Endothelial cell of umbilical vein (primary cell): Measurements from ENCODE around the gene XRN2. TPM values are rescaled to one million over a fixed set of nuclear protein-coding genes. Genes with fewer than 3 reads are reported as not detected.
"Not testable (repeated sequence)": the region's sequence is repeated elsewhere in the genome, so short reads cannot be mapped to it uniquely, and the experiment has no call there.

ENCODE experiments used
- BruUV-seq: library from RNA; stranded (reverse); fragments of 400-500 nt; replicated peaks from 2 replicates; lab custom pipeline; 2021; lab: Mats Ljungman, UMichigan
- CTCF ChIA-PET: fragments of 300-600, 350-600 bp; sonication (Branson Sonifier 250); formaldehyde crosslinking; loops from one replicate; lab custom pipeline; 2021; ENCODE audit warnings: antibody characterized with exemption, inconsistent platforms; lab: Charles Lee
- POLR2A ChIA-PET: fragments of 300-600, 350-600 bp; sonication (Branson Sonifier 250); formaldehyde crosslinking; loops from one replicate; lab custom pipeline; 2021; ENCODE audit warnings: antibody characterized with exemption, inconsistent platforms; lab: Charles Lee
- DNase-seq: peaks from one replicate; pipeline ENCODE4 v3.0.0-alpha.2; 2011; ENCODE audit warnings: low read depth, low spot score
- FAIRE-seq: peaks from 2 replicates; lab custom pipeline; 2011; peaks lifted over from hg19 to GRCh38; lab: Jason Lieb, UNC
- H2AFZ ChIP-seq: 2 replicates; pipeline ENCODE4 v1.6.0; 2012; ENCODE audit warnings: low read depth, low read length, control low read depth, inconsistent platforms
- H3K27ac ChIP-seq: 2 replicates; pipeline ENCODE4 v1.5.1; 2011; ENCODE audit warnings: low read depth, mild to moderate bottlenecking, control low read depth, low read length, moderate library complexity; ENCODE audit not compliant: insufficient read depth
- H3K27me3 ChIP-seq, 2 experiments: 2 replicates each; pipeline versions ENCODE4 v1.6.0 to v1.6.1; 2011; ENCODE audit warnings: low read length in 2 of 2, mixed read lengths in 1 of 2; ENCODE audit not compliant: control insufficient read depth in 2 of 2, insufficient read depth in 2 of 2
- H3K36me3 ChIP-seq, 2 experiments: 2 replicates in 1 of 2; 3 replicates in 1 of 2; pipeline ENCODE4 v1.5.1; 2011; ENCODE audit warnings: low read length in 2 of 2, mild to moderate bottlenecking in 1 of 2, moderate library complexity in 1 of 2; ENCODE audit not compliant: control insufficient read depth in 2 of 2, insufficient read depth in 2 of 2; ENCODE audit errors: extremely low read depth in 1 of 2
- H3K4me1 ChIP-seq: 3 replicates; pipeline ENCODE4 v1.5.1; 2011; ENCODE audit warnings: mild to moderate bottlenecking, low read length; ENCODE audit not compliant: control insufficient read depth, insufficient read depth; ENCODE audit errors: extremely low read depth
- H3K4me2 ChIP-seq: 2 replicates; pipeline ENCODE4 v1.6.1; 2011; ENCODE audit warnings: low read length, control low read depth, mixed read lengths; ENCODE audit not compliant: insufficient read depth
- H3K4me3 ChIP-seq, 3 experiments: fragments of 200-600 bp in 1 of 3; sonication (generic), shearing (Covaris generic) in 1 of 3; replicated peaks in 1 of 3; 2 replicates each; pipeline ENCODE4 v1.5.1; 2011 to 2016; ENCODE audit warnings: control low read depth in 3 of 3, low read length in 3 of 3, mild to moderate bottlenecking in 2 of 3, inconsistent platforms in 1 of 3, low read depth in 1 of 3, moderate library complexity in 1 of 3; ENCODE audit not compliant: insufficient read depth in 1 of 3
- H3K79me2 ChIP-seq: 2 replicates; pipeline ENCODE4 v1.6.0; 2012; ENCODE audit warnings: low read length, inconsistent platforms; ENCODE audit not compliant: control insufficient read depth, insufficient read depth
- H3K9ac ChIP-seq: replicated peaks from 2 replicates; pipeline ENCODE3; 2011; ENCODE audit warnings: low read length, control low read depth; ENCODE audit not compliant: insufficient read depth; ENCODE audit errors: extremely low read depth
- H3K9me1 ChIP-seq: replicated peaks from 3 replicates; pipeline ENCODE4 v1.6.0; 2011; ENCODE audit warnings: mild to moderate bottlenecking, low read length; ENCODE audit not compliant: control insufficient read depth, insufficient read depth; ENCODE audit errors: extremely low read depth
- H3K9me3 ChIP-seq: replicated peaks from 2 replicates; pipeline ENCODE4 v1.5.1; 2012; ENCODE audit warnings: low read length, inconsistent platforms; ENCODE audit not compliant: control insufficient read depth, insufficient read depth
- H4K20me1 ChIP-seq: replicated peaks from 2 replicates; pipeline ENCODE3; 2011; ENCODE audit warnings: mild to moderate bottlenecking, low read length; ENCODE audit not compliant: control insufficient read depth, insufficient read depth; ENCODE audit errors: extremely low read depth
- EZH2 ChIP-seq: IDR thresholded peaks from 2 replicates; pipeline ENCODE4 v1.6.1; 2012; ENCODE audit warnings: borderline replicate concordance, low read depth, mild to moderate bottlenecking, moderate library complexity, low read length, inconsistent platforms; ENCODE audit not compliant: severe bottlenecking
- FOS ChIP-seq: IDR thresholded peaks from 2 replicates; pipeline ENCODE4 v1.6.1; 2011; ENCODE audit warnings: mild to moderate bottlenecking, low read length, moderate library complexity, borderline replicate concordance; ENCODE audit not compliant: insufficient read depth
- GATA2 ChIP-seq: IDR thresholded peaks from 2 replicates; pipeline ENCODE4 v1.7.0; 2011; ENCODE audit warnings: low read depth, mild to moderate bottlenecking, moderate library complexity, mixed read lengths, low read length; ENCODE audit not compliant: insufficient read length, insufficient read depth
- JUN ChIP-seq: IDR thresholded peaks from 2 replicates; pipeline ENCODE4 v1.6.1; 2011; ENCODE audit warnings: borderline replicate concordance, low read depth; ENCODE audit not compliant: insufficient read length, insufficient read depth
- MAX ChIP-seq: IDR thresholded peaks from 2 replicates; pipeline ENCODE4 v1.6.1; 2011; ENCODE audit not compliant: insufficient read depth, insufficient read length
- MYC ChIP-seq: IDR thresholded peaks from one replicate; pipeline ENCODE4 v1.6.1; 2011; ENCODE audit warnings: mild to moderate bottlenecking, low read depth, low read length
- POLR2A ChIP-seq: IDR thresholded peaks from 2 replicates; pipeline ENCODE4 v1.6.1; 2012; ENCODE audit warnings: low read depth, mild to moderate bottlenecking, control low read depth, low read length
- POLR2AphosphoS5 ChIP-seq: IDR thresholded peaks from 2 replicates; pipeline ENCODE4 v1.6.1; 2012; ENCODE audit warnings: low read depth, mild to moderate bottlenecking, control low read depth, low read length, moderate library complexity; ENCODE audit not compliant: insufficient read depth
- dilution Hi-C: fragments of 300-500 bp; cut with MboI; formaldehyde crosslinking; loops from one replicate; pipeline ENCODE4 v1.15.0; 2019; ENCODE audit warnings: low sequenced_read_pairs; ENCODE audit not compliant: extremely low pct_ligation_motif_present
- intact Hi-C: fragments of 100-400 bp; cut with micrococcal nuclease; formaldehyde crosslinking; loops from one replicate; pipeline ENCODE4 v1.10.0; 2022
- polyA plus RNA-seq, 4 experiments: library from polyadenylated mRNA; depleted of rRNA in 3 of 4; stranded (reverse) in 3 of 4; unstranded in 1 of 4; fragments of >200 nt; gene quantifications; 2 replicates each; pipeline versions ENCODE4 v1.2.1 to v1.2.3, GENCODE V29; 2011 to 2012; ENCODE audit warnings: missing spikeins in 1 of 4
- total RNA-seq: library from RNA; stranded (reverse); gene quantifications from 2 replicates; pipeline ENCODE4 v1.2.3, GENCODE V29; 2021
- TF ChIP-seq, protein P1 (sequence below), 2 donors: IDR thresholded peaks; 1 replicate in 1 of 2; 2 replicates in 1 of 2; pipeline ENCODE4 v1.5.1; 2011; ENCODE audit warnings: low read length in 2 of 2, mild to moderate bottlenecking in 2 of 2, moderate library complexity in 2 of 2, control low read depth in 1 of 2, inconsistent platforms in 1 of 2, low read depth in 1 of 2; ENCODE audit not compliant: insufficient read depth in 1 of 2; ENCODE audit errors: extremely low read depth in 1 of 2

Gene XRN2
- total and polyA plus RNA-seq, 2 donors (not counting 3 experiments of a cell fraction or from before 2014, with no cell fraction given) = 32.3 to 66.6 TPM

DNA sequence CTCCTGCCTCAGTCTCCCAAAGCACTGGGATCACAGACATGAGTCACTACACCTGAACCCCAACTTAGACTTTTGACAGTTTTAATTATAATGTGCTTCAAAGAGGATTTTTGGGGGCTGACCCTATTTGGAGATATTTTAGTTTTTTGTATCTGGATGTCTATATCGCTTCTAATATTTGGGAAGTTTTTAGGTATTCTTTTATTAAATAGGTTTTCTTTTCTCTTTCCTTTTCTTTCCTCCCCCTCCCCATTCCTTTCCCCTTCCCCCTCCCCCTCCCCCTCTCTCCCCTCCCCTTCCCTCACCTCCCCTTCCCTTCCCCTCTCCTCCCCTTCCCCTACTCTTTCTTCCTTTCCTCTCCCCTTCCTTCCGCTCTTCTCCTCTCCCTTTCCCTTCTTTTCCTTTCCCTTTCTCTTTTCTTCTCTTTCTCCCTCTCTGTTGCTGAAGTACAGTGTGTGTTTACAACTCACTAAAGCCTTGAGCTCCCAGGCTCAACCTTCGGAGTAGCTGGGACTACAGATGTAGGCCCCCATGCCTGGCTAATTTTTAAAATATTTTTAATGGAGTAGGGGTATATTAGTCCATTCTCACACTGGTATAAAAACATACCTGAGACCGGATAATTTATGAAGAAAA is 118.6 kb downstream of the XRN2 start:
- H3K27ac ChIP-seq = no peak overlapping the region
- H3K9me1 ChIP-seq = no peaks in the 10 kb centered on the region
- DNase-seq (no peak), FAIRE-seq (no peak)
- H4K20me1 ChIP-seq = no peaks in the 10 kb centered on the region
- no peak overlapping the region for H3K4me3 ChIP-seq
- H3K9ac ChIP-seq = no peak overlapping the region
- ChIA-PET CTCF (no interaction called here), POLR2A (no interaction called here)
- H2AFZ ChIP-seq = no peak overlapping the region
- H3K27me3 ChIP-seq = no peaks in the 10 kb centered on the region
- no peaks in the 10 kb centered on the region for H3K36me3 ChIP-seq
- intact Hi-C loops = no loop called here
- no peak overlapping the region for H3K4me2 ChIP-seq
- no peaks in the 10 kb centered on the region for H3K9me3 ChIP-seq
- dilution Hi-C loops = no loop called here
- no peaks in the 10 kb centered on the region for H3K4me1 ChIP-seq
- no TSS peak for BruUV-seq
- no peaks in the 10 kb centered on the region for H3K79me2 ChIP-seq
- TF ChIP-seq FOS = no peak
- no peak for TF ChIP-seq GATA2
- TF ChIP-seq MYC = no peak
- TF ChIP-seq MAX = no peak
- no peak for TF ChIP-seq EZH2
- no peak for TF ChIP-seq POLR2A
- TF ChIP-seq, protein P1, sequence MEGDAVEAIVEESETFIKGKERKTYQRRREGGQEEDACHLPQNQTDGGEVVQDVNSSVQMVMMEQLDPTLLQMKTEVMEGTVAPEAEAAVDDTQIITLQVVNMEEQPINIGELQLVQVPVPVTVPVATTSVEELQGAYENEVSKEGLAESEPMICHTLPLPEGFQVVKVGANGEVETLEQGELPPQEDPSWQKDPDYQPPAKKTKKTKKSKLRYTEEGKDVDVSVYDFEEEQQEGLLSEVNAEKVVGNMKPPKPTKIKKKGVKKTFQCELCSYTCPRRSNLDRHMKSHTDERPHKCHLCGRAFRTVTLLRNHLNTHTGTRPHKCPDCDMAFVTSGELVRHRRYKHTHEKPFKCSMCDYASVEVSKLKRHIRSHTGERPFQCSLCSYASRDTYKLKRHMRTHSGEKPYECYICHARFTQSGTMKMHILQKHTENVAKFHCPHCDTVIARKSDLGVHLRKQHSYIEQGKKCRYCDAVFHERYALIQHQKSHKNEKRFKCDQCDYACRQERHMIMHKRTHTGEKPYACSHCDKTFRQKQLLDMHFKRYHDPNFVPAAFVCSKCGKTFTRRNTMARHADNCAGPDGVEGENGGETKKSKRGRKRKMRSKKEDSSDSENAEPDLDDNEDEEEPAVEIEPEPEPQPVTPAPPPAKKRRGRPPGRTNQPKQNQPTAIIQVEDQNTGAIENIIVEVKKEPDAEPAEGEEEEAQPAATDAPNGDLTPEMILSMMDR (IDR thresholded peaks at IDR 0.05; ENCODE audit: extremely low read depth in 1 of 2, insufficient read depth in 1 of 2, low read depth in 1 of 2, low read length in 2 of 2) = no peak
- no peak for TF ChIP-seq JUN
- TF ChIP-seq POLR2AphosphoS5 = no peak

- H3K27me3 ChIP-seq, H3K4me3 ChIP-seq, POLR2A ChIA-PET, H3K4me2 ChIP-seq, H3K9me3 ChIP-seq, H3K27ac ChIP-seq, H3K79me2 ChIP-seq, H3K36me3 ChIP-seq, DNase-seq, H3K9ac ChIP-seq, H4K20me1 ChIP-seq, FAIRE-seq, H3K4me1 ChIP-seq, H2AFZ ChIP-seq, dilution Hi-C loops, BruUV-seq, H3K9me1 ChIP-seq, intact Hi-C loops: not testable (repeated sequence)
- CTCF ChIA-PET = interaction anchor here (1.2 kb wide), 1 partner anchor 29 kb away, joined by 3 read pairs; no protein-coding TSS in a partner anchor
These were observed 120.6 kb downstream of the XRN2 start for GRCh38 chr20:21423712-21424111.
